GM23338 (cell line): Measurements from ENCODE around the gene FUNDC2. TPM values are rescaled to one million over a fixed set of nuclear protein-coding genes. Genes with fewer than 3 reads are reported as not detected.

Experiments used
- ATAC-seq: fragments of 200-7000 bp; cut with Tn5 transposase; 3 replicates; pipeline ENCODE4 v1.9.1; 2020
- DNase-seq: peaks from one replicate; pipeline ENCODE4 v3.0.0-alpha.2; 2015; ENCODE audit warnings: low spot score
- H2AFZ ChIP-seq: fragments of 200-600 bp; sonication (generic); 2 replicates; pipeline ENCODE4 v1.8.0; 2016; ENCODE audit warnings: antibody characterized with exemption, mild to moderate bottlenecking, moderate library complexity
- H3F3A ChIP-seq: fragments of 200-600 bp; sonication (generic); replicated peaks from 2 replicates; pipeline ENCODE4 v1.8.0; 2017; ENCODE audit warnings: antibody characterized with exemption, mixed run types, low read depth
- H3K27ac ChIP-seq: fragments of 200-600 bp; sonication (generic); 2 replicates; pipeline ENCODE4 v1.6.1; 2016; ENCODE audit warnings: low read depth
- H3K27me3 ChIP-seq: fragments of 200-600 bp; sonication (generic); 2 replicates; pipeline ENCODE4 v1.8.0; 2016; ENCODE audit warnings: mild to moderate bottlenecking, mixed run types, moderate library complexity; ENCODE audit not compliant: insufficient read depth
- H3K36me3 ChIP-seq: fragments of 200-600 bp; sonication (generic); 2 replicates; pipeline ENCODE4 v1.8.0; 2016; ENCODE audit warnings: mild to moderate bottlenecking; ENCODE audit not compliant: insufficient read depth
- H3K4me1 ChIP-seq: fragments of 200-600 bp; sonication (generic); 2 replicates; pipeline ENCODE4 v1.8.0; 2016; ENCODE audit warnings: mild to moderate bottlenecking, moderate library complexity; ENCODE audit not compliant: insufficient read depth
- H3K4me2 ChIP-seq: fragments of 200-600 bp; sonication (generic); 2 replicates; pipeline ENCODE4 v1.7.1; 2017; ENCODE audit warnings: mixed run types
- H3K4me3 ChIP-seq: fragments of 200-600 bp; sonication (generic); 2 replicates; pipeline ENCODE4 v1.6.1; 2016; ENCODE audit warnings: mixed run types
- H3K79me2 ChIP-seq: fragments of 200-600 bp; sonication (generic); replicated peaks from 2 replicates; pipeline ENCODE4 v1.8.0; 2017; ENCODE audit warnings: mild to moderate bottlenecking; ENCODE audit not compliant: insufficient read depth
- H3K9me2 ChIP-seq: fragments of 200-600 bp; sonication (generic); 2 replicates; pipeline ENCODE4 v1.8.0; 2017; ENCODE audit not compliant: insufficient read depth
- H4K20me1 ChIP-seq: fragments of 200-600 bp; sonication (generic); replicated peaks from 2 replicates; pipeline ENCODE4 v1.8.0; 2017; ENCODE audit warnings: mild to moderate bottlenecking; ENCODE audit not compliant: insufficient read depth
- H3K27ac Mint-ChIP-seq: 2 replicates; pipeline ENCODE4 v1.8.0; 2020; ENCODE audit warnings: inconsistent platforms, mild to moderate bottlenecking, moderate library complexity, mixed read lengths
- H3K27me3 Mint-ChIP-seq: 3 replicates; pipeline ENCODE4 v1.8.0; 2022; ENCODE audit warnings: low read depth, mild to moderate bottlenecking, moderate library complexity, mixed read lengths, inconsistent platforms; ENCODE audit not compliant: insufficient read depth, poor library complexity
- H3K36me3 Mint-ChIP-seq: 3 replicates; pipeline ENCODE4 v1.8.0; 2021; ENCODE audit warnings: low read depth, mild to moderate bottlenecking, inconsistent platforms, moderate library complexity, mixed read lengths
- H3K4me1 Mint-ChIP-seq: 3 replicates; pipeline ENCODE4 v1.8.0; 2020; ENCODE audit warnings: mild to moderate bottlenecking, inconsistent platforms, mixed read lengths
- H3K4me3 Mint-ChIP-seq: 3 replicates; pipeline ENCODE4 v1.8.0; 2021; ENCODE audit warnings: moderate library complexity, mild to moderate bottlenecking, inconsistent platforms, mixed read lengths
- H3K9me3 Mint-ChIP-seq: 3 replicates; pipeline ENCODE4 v1.8.0; 2020; ENCODE audit warnings: moderate library complexity, mild to moderate bottlenecking, inconsistent platforms, mixed read lengths
- CREB1 ChIP-seq: fragments of 250-450 bp; sonication (Bioruptor Pico); IDR thresholded peaks from 2 replicates; pipeline ENCODE4 v1.5.0; 2020; ENCODE audit warnings: low read depth, mild to moderate bottlenecking, moderate library complexity
- CTCF ChIP-seq, 2 experiments: fragments of 200-600 bp in 1 of 2; sonication (generic) in 1 of 2; conservative IDR thresholded peaks; 2 replicates each; pipeline versions ENCODE4 v1.5.1 to v1.6.1; 2016 to 2017; ENCODE audit warnings: antibody characterized with exemption in 2 of 2, low read depth in 2 of 2, mild to moderate bottlenecking in 2 of 2, moderate library complexity in 1 of 2
- ETS1 ChIP-seq: IDR thresholded peaks from 2 replicates; pipeline ENCODE4 v1.6.1; 2016; ENCODE audit warnings: antibody characterized with exemption
- EZH2 ChIP-seq: fragments of 200-600 bp; sonication (generic); IDR thresholded peaks from one replicate; pipeline ENCODE4 v1.8.0; 2017; ENCODE audit warnings: antibody characterized with exemption, mild to moderate bottlenecking, low read depth; ENCODE audit not compliant: unreplicated experiment
- EZH2phosphoT487 ChIP-seq: fragments of 200-600 bp; sonication (generic); IDR thresholded peaks from one replicate; pipeline ENCODE4 v1.8.1; 2018; ENCODE audit warnings: antibody characterized with exemption; ENCODE audit not compliant: unreplicated experiment
- JUNB ChIP-seq: IDR thresholded peaks from one replicate; pipeline ENCODE4 v1.6.1; 2016; ENCODE audit warnings: antibody characterized with exemption; ENCODE audit not compliant: unreplicated experiment
- NANOG ChIP-seq: IDR thresholded peaks from 2 replicates; pipeline ENCODE4 v1.6.1; 2016; ENCODE audit warnings: antibody characterized with exemption, borderline replicate concordance
- POLR2AphosphoS5 ChIP-seq: IDR thresholded peaks from 2 replicates; pipeline ENCODE4 v1.6.1; 2016; ENCODE audit warnings: antibody characterized with exemption, low read depth
- REST ChIP-seq: IDR thresholded peaks from one replicate; pipeline ENCODE4 v1.6.1; 2018; ENCODE audit warnings: antibody characterized with exemption; ENCODE audit not compliant: unreplicated experiment
- STAT1 ChIP-seq: IDR thresholded peaks from one replicate; pipeline ENCODE4 v1.6.1; 2016; ENCODE audit warnings: antibody characterized with exemption; ENCODE audit not compliant: unreplicated experiment
- ZNF114 ChIP-seq: fragments of 250-450 bp; sonication (Bioruptor Pico); IDR thresholded peaks from 2 replicates; pipeline ENCODE4 v1.5.0; 2020; ENCODE audit warnings: mild to moderate bottlenecking, moderate library complexity
- ZNF462 ChIP-seq: fragments of 250-450 bp; sonication (Bioruptor Pico); IDR thresholded peaks from 2 replicates; pipeline ENCODE4 v1.5.0; 2020; ENCODE audit warnings: mild to moderate bottlenecking, moderate library complexity
- polyA plus RNA-seq: library from polyadenylated mRNA; unstranded; fragments of >200 nt; fragmentation: Nextera tagmentation; extraction: Ambion mirVana; gene quantifications from 2 replicates; pipeline ENCODE4 v1.2.1, GENCODE V29; 2016
- total RNA-seq: library from RNA; depleted of rRNA; stranded (reverse); fragments of >200 nt; shearing (Covaris generic); gene quantifications from 2 replicates; pipeline ENCODE4 v1.2.3, GENCODE V29; 2014

Gene FUNDC2
- total and polyA plus RNA-seq, 2 experiments from 2014 or later, result 28.6 to 58.5 TPM

- no peak for TF ChIP-seq ZNF462
- no peak for TF ChIP-seq NANOG
- no peak for TF ChIP-seq ZNF114 (CRISPR knock-in tag)
- no peak for TF ChIP-seq STAT1
Measured at GRCh38 chrX:155053656-155054055, 27.0 kb downstream of the FUNDC2 start (continued).

GRCh38 chrX:155054255-155054654 is 27.6 kb downstream of the FUNDC2 start:
- Histone ChIP-seq H4K20me1 (no peaks in the 10 kb centered on the region), H3K36me3 (no peaks in the 10 kb centered on the region), H3K27ac (no peak overlapping the region), H3K27me3 (no peaks in the 10 kb centered on the region), H3K4me2 (no peak overlapping the region), H2AFZ (no peak overlapping the region), H3K4me3 (no peak overlapping the region), H3K79me2 (no peaks in the 10 kb centered on the region), H3F3A (no peaks in the 10 kb centered on the region), H3K9me2 (no peaks in the 10 kb centered on the region), H3K4me1 (no peaks in the 10 kb centered on the region)
- peaks cover 2% of the 10 kb centered on the region for H3K27me3 Mint-ChIP-seq
- H3K4me3 Mint-ChIP-seq, result no peak overlapping the region
- H3K4me1 Mint-ChIP-seq, result peaks cover 1% of the 10 kb centered on the region; the same call in 2 of the 3 replicates
- no peaks in the 10 kb centered on the region for H3K9me3 Mint-ChIP-seq
- ATAC-seq, result no peak
- DNase-seq, result no peak
- 0 out of 3 replicates have a peak, but pooled peaks cover 10% of the 10 kb centered on the region for H3K36me3 Mint-ChIP-seq
- H3K27ac Mint-ChIP-seq, result no peak overlapping the region
- no peak for TF ChIP-seq EZH2
- no peak for TF ChIP-seq EZH2phosphoT487
- TF ChIP-seq CREB1 (CRISPR knock-in tag), result no peak
- no peak for TF ChIP-seq ZNF114 (CRISPR knock-in tag)
- no peak for TF ChIP-seq ETS1
- no peak for TF ChIP-seq POLR2AphosphoS5
- no peak for TF ChIP-seq CTCF (conservative IDR thresholded peaks at IDR 0.05; ENCODE audit: low read depth in 2 of 2)
- no peak for TF ChIP-seq NANOG
- TF ChIP-seq JUNB, result no peak
- TF ChIP-seq REST, result no peak
